Measurements from ENCODE around the gene KLHDC4.

DNA sequence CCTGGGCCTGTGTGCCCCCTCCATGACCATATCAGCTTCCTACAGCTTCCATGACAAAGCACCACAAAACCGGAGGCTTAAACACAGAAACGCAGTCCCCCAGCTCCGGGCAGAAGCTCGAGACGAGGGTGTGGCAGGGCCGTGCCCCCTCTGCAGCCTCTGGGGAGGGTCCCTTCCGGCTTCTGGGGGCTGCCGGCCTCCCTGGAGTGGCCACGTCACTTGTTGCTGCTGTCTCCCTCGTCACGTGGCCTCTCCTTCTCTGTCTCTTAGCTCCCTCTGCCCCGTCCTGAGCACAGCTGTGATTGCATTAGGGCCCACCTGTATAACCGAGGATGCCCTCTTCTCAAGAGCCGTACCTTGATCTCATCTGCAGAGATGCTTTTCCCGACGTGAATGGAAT, 98.9 kb downstream of the KLHDC4 start:
- no peak for TF ChIP-seq CTCF (conservative IDR thresholded peaks at IDR 0.05; ENCODE audit: low read depth, low read length)
- no peak for TF ChIP-seq EZH2 (IDR thresholded peaks at IDR 0.05; ENCODE audit: low read length, unreplicated experiment)
- TF ChIP-seq EZH2phosphoT487 (IDR thresholded peaks at IDR 0.05; ENCODE audit: borderline replicate concordance, low read length): no peak
